ENCODE data around the gene NUBP2.

The NUBP2 gene

DNA sequence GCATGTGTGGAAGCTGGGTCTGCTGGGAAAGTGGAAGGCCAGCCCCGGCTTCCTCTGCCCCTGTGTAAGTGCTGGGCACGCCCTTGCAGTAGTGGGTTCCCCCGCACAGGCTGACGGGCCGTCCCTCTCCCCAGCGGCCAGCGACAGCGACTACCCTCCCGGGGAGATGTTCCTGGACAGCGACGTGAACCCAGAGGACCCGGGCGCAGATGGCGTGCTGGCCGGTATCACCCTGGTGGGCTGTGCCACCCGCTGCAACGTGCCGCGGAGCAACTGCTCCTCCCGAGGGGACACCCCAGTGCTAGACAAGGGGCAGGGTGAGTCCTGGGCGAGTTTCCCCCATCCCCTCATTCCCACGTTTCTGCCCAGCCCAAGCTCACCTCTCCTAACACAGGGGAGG, 16.9 kb upstream of the NUBP2 start:
- Mint-ChIP-seq H3K4me1 (ENCODE audit: low read depth) (peaks cover 9% of the 10 kb centered on the region), H3K27ac (peak overlapping the region; percentile 33), H3K4me3 (no peak overlapping the region), H3K9me3 (no peaks in the 10 kb centered on the region), H3K36me3 (ENCODE audit: low read depth) (peaks cover 74% of the 10 kb centered on the region), H3K27me3 (no peaks in the 10 kb centered on the region)
- no peak for DNase-seq

DNA sequence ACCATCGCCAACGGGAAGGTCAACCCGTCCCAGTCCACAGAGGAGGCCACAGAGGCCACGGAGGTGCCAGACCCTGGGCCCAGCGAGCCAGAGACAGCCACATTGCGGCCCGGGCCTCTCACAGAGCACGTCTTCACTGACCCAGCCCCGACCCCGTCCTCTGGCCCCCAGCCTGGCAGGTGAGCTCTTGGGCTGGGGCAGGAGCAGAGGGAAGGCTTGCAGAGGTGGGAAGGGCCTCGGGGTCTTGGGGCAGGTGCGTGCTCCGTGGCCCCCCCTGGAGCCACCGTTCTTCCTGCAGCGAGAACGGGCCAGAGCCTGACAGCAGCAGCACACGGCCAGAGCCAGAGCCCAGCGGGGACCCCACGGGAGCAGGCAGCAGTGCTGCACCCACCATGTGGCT, 16.5 kb upstream of the NUBP2 start:
- Mint-ChIP-seq H3K27me3 (no peaks in the 10 kb centered on the region), H3K27ac (peak overlapping the region; percentile 33), H3K9me3 (no peaks in the 10 kb centered on the region), H3K4me1 (ENCODE audit: low read depth) (peaks cover 9% of the 10 kb centered on the region), H3K4me3 (no peak overlapping the region), H3K36me3 (ENCODE audit: low read depth) (peaks cover 70% of the 10 kb centered on the region)
- no peak for DNase-seq

GRCh38 chr16:1766701-1767100, 16.1 kb upstream of the NUBP2 start:
- Mint-ChIP-seq H3K9me3 (no peaks in the 10 kb centered on the region), H3K4me1 (ENCODE audit: low read depth) (peaks cover 9% of the 10 kb centered on the region), H3K27ac (peak overlapping the region; percentile 69), H3K27me3 (no peaks in the 10 kb centered on the region), H3K36me3 (ENCODE audit: low read depth) (peaks cover 67% of the 10 kb centered on the region), H3K4me3 (no peak overlapping the region)
- DNase-seq = no peak

DNA sequence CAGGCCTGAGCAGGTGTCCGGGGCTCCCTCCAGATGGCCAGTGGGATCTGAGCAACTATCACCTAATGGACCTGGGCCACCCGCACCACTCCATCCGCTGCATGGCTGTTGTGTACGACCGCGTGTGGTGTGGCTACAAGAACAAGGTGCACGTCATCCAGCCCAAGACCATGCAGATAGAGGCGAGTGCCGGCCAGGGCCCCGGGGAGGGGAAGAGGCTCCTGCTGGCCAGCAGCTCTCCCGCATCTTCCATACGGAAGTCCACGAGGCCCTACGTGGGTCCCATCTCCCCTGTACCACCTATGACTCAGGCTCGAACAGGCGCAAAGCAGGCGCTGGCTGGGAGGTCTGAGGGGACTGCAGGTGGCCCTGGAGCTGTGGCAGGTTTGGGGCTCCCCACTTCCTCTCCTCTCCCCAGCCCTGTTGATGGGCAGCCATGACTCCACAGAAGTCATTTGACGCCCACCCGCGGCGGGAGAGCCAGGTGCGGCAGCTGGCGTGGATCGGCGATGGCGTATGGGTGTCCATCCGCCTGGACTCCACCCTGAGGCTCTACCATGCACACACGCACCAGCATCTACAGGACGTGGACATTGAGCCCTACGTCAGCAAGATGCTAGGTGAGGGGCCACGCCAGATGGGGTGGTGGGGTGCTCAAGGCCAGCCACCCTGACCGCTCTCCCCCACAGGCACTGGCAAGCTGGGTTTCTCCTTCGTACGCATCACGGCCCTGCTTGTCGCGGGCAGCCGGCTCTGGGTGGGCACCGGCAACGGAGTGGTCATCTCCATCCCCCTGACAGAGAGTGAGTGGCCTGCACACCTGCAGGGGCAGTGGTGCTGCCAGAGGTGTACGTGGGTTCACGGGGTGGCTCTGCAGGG, 15.4 kb upstream of the NUBP2 start:
- peaks cover 9% of the 10 kb centered on the region for H3K4me1 Mint-ChIP-seq (ENCODE audit: low read depth)
- no peak for DNase-seq
- peak overlapping the region; percentile 69 for H3K27ac Mint-ChIP-seq
- no peaks in the 10 kb centered on the region for H3K27me3 Mint-ChIP-seq
- H3K9me3 Mint-ChIP-seq = no peaks in the 10 kb centered on the region
- H3K4me3 Mint-ChIP-seq = no peak overlapping the region
- peaks cover 68% of the 10 kb centered on the region for H3K36me3 Mint-ChIP-seq (ENCODE audit: low read depth)

GRCh38 chr16:1768061-1768766, 14.5 kb upstream of the NUBP2 start:
- no peak overlapping the region for H3K4me3 Mint-ChIP-seq
- no peaks in the 10 kb centered on the region for H3K27me3 Mint-ChIP-seq
- no peaks in the 10 kb centered on the region for H3K9me3 Mint-ChIP-seq
- no peak for DNase-seq
- H3K36me3 Mint-ChIP-seq (ENCODE audit: low read depth) = peaks cover 63% of the 10 kb centered on the region
- peaks cover 9% of the 10 kb centered on the region for H3K4me1 Mint-ChIP-seq (ENCODE audit: low read depth)
- peak overlapping the region; percentile 69 for H3K27ac Mint-ChIP-seq

DNA sequence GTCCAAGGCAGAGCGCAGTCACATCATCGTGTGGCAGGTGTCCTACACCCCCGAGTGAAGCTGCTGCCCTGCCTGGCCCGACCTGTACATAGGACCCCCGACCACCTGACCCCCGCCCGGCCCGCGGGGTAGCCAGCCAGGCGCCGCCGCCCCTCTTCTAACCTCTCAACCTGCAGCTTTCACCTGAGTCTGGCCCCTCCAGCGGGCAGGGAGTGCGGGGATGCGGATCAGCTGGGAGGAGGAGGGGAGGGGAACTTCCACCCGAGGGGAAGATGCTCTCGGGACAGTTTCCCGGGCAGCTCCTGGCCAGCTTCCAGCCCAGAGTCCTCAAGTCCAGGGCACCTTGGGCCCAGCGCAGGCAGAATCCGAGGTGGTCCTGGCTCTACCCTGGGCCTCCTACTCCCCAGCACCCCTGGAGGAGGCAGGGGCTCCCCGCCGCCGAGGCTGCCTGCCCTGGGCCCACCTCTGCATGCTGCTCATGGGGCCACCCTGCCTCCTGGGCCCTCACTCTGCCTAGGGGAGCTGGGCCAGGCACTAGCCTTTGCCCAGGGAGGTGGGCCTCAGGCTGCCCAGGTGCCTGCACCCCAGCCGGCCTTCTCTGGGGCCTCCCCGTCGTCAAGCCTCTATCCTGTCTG, 13.9 kb upstream of the NUBP2 start:
- Mint-ChIP-seq H3K9me3 (no peaks in the 10 kb centered on the region), H3K27ac (peak overlapping the region; percentile 69), H3K4me1 (ENCODE audit: low read depth) (peaks cover 11% of the 10 kb centered on the region), H3K27me3 (no peaks in the 10 kb centered on the region), H3K4me3 (no peak overlapping the region), H3K36me3 (ENCODE audit: low read depth) (peaks cover 64% of the 10 kb centered on the region)
- no peak for DNase-seq

DNA sequence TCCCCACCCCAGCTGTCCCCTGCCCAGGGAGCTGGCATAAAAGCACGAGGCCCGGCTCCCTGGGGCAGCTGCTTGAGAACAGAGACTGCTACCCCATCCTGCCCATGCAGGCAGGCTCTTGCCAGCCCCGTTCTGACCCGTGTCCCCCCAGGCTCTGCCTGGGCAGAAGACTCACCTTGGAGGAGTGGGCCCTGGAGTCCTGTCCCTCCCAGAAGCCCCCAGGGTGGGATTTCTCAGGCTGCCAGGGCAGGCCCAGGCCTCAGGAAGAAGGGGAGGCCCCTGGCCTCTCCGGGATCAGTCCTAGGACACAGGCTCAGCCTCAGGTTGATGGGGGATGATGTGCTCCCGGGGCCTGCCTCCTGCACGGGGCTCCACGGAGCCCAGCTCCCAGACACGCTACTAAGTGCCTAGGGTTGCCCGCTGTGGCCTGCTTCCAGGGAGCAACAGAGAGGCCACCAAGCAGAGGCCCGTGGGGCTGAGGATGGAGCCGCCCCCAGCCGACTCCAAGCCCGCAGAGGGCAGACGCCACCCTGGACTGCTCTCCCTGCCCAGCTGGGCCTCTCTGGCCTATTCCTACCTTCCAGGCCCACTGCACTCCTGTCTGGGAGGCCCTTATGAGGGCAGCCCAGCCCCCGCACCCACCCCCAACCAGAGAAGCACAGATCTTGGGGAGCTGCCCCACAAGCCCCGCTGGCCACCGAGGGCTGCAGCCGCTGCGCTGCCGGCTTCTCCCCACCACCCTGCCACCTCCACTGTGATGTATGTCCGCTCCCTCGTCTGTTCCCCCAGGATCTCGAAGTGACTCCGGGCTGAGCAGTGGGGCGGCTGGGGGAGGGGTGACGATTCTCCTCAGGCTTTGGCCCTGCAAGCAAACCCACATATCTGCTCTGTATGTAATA, 13.1 kb upstream of the NUBP2 start:
- Mint-ChIP-seq H3K27ac (peak overlapping the region; percentile 89), H3K36me3 (ENCODE audit: low read depth) (peaks cover 65% of the 10 kb centered on the region), H3K27me3 (no peaks in the 10 kb centered on the region), H3K9me3 (no peaks in the 10 kb centered on the region), H3K4me3 (peak overlapping the region; percentile 96), H3K4me1 (ENCODE audit: low read depth) (peaks cover 16% of the 10 kb centered on the region)
- no peak for DNase-seq

- DNase-seq = peak; percentile 77
- H3K27me3 Mint-ChIP-seq = no peaks in the 10 kb centered on the region
- H3K4me1 Mint-ChIP-seq (ENCODE audit: low read depth) = peaks cover 20% of the 10 kb centered on the region
Measured at GRCh38 chr16:1770328-1771187, 12.2 kb upstream of the NUBP2 start.

DNA sequence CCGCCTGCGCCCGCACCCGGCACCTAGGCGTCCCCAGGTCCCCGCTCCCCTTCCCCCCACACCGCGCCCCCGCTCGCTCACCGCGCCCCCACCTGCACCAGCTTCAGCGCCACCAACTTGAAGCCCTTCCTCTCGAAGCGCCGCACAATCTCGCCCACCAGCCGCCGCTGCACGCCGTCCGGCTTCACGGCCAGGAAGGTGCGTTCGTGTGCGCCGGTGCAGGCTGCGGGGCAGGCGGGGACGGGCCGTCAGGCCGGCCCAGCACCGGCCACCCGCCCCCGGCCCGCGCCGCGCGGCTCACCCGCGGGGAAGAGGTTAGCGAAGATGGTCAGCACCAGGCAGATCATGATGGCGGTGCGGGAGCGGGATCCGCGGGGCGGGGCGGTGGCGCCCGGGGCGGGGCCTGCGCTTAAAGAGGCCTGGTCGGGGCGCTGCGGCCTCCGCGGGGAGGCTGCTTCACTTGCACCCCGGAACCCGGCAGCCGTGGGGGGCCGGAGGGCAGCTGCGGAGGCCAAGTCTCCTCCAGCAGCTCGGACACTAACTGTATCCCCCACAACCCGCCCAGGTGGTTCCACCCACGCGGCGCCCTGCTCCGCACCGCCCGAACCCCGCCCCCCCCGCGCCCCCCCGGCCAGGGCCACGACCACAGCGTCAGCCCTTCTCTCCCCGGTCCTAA, 11.4 kb upstream of the NUBP2 start, which contains the start of gene NME3:
Gene NME3, minus strand, starts transcription at position 356 of the 676 bp plus-strand sequence. Its CDS starts 9 bp downstream, at position 347.
- peaks cover 62% of the 10 kb centered on the region for H3K36me3 Mint-ChIP-seq (ENCODE audit: low read depth)
- peak; percentile 91 for DNase-seq
- no peaks in the 10 kb centered on the region for H3K9me3 Mint-ChIP-seq
- H3K27me3 Mint-ChIP-seq = no peaks in the 10 kb centered on the region
- peaks cover 20% of the 10 kb centered on the region for H3K4me1 Mint-ChIP-seq (ENCODE audit: low read depth)
- peak within 1 kb of the TSS; percentile 96 for H3K4me3 Mint-ChIP-seq
- peak within 1 kb of the TSS; percentile 99 for H3K27ac Mint-ChIP-seq

More at GRCh38 chr16:1770328-1771187, 12.2 kb upstream of the NUBP2 start:
- peak overlapping the region; percentile 89 for H3K27ac Mint-ChIP-seq
- H3K9me3 Mint-ChIP-seq = no peaks in the 10 kb centered on the region
- peaks cover 65% of the 10 kb centered on the region for H3K36me3 Mint-ChIP-seq (ENCODE audit: low read depth)
- peak overlapping the region; percentile 96 for H3K4me3 Mint-ChIP-seq

DNA sequence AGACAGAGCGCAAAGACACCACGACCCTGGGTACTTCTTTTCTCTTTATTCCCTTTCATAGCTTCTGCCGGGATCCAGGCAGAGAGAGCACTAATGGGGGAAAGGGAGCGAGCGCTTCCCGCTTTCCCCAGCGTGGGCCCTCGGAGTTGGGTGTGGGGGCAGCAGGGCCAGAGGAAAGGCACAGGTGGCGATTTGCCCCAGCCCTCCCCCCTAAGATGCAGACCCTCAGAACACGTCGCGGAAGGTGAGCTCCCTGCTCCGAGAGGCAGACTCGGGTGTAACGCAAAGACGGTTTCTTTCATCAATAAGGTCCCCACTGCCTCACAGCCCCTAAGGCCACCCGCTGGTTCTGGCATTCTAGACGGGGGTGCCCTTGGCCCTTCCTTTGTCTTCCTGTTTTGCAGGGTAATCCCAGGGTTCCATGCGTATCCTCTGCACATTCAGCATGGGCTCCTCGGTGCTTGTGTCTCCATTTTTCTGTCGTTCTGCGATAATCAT, 10.8 kb upstream of the NUBP2 start:
- Mint-ChIP-seq H3K4me3 (peak overlapping the region; percentile 96), H3K27ac (peak overlapping the region; percentile 99), H3K9me3 (no peaks in the 10 kb centered on the region), H3K36me3 (ENCODE audit: low read depth) (peaks cover 65% of the 10 kb centered on the region), H3K27me3 (no peaks in the 10 kb centered on the region), H3K4me1 (ENCODE audit: low read depth) (peaks cover 20% of the 10 kb centered on the region)
- DNase-seq = no peak

GRCh38 chr16:1772362-1772907, 10.3 kb upstream of the NUBP2 start, which contains the start of gene EME2:
Gene EME2 (plus strand): TSS chr16:1772810. CDS start chr16:1773228, 418 bp downstream.
- Mint-ChIP-seq H3K36me3 (ENCODE audit: low read depth) (peaks cover 64% of the 10 kb centered on the region), H3K4me3 (peak within 1 kb of the TSS; percentile 96), H3K4me1 (ENCODE audit: low read depth) (peaks cover 20% of the 10 kb centered on the region), H3K9me3 (no peaks in the 10 kb centered on the region), H3K27ac (peak within 1 kb of the TSS; percentile 99), H3K27me3 (no peaks in the 10 kb centered on the region)
- DNase-seq = peak; percentile 79

DNA sequence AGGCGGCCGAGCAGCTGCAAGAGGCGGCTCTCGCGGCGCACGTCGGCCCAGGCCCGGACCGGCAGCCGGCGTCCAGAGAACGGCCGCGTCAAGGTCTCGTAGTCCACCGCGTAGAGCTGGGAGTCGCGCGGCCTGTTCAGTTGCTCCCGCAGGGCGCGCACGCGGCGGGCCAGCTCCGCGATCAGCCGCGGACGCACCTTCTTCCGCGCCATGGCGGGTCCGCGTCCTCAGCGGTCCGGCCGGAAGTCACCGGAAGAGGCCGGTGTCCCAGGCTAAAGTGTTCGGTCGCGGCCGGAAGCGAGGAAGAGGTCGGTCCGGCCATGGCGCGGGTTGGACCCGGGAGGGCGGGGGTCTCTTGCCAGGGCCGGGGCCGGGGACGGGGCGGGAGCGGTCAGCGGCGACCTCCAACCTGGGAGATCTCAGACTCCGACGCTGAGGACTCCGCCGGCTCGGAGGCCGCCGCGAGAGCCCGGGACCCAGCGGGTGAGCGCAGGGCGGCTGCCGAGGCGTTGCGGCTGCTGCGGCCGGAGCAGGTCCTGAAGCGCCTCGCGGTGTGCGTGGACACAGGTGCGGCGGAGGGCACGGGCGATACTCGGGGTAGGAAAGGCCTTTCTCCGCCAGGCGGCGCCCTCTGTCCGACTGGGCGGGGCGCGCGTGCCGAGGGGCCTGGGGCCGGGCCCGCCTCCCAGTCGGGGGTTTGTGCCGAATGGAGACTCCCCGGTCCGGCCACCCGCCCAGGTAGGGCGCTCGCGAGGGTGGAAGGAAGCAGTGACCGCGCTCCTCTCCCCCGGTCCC, 9.7 kb upstream of the NUBP2 start, which contains the start of gene MRPS34:
Gene MRPS34, minus strand, starts transcription at position 227 of the 795 bp plus-strand sequence. Its CDS starts 15 bp downstream, at position 212.
- peak within 1 kb of the TSS; percentile 99 for H3K27ac Mint-ChIP-seq
- H3K9me3 Mint-ChIP-seq = no peaks in the 10 kb centered on the region
- DNase-seq = peak; percentile 88
- peak within 1 kb of the TSS; percentile 96 for H3K4me3 Mint-ChIP-seq
- peaks cover 58% of the 10 kb centered on the region for H3K36me3 Mint-ChIP-seq (ENCODE audit: low read depth)
- H3K4me1 Mint-ChIP-seq (ENCODE audit: low read depth) = peaks cover 20% of the 10 kb centered on the region
- no peaks in the 10 kb centered on the region for H3K27me3 Mint-ChIP-seq
